Left ventricle myocardium inferior (tissue), 1 donor: Measurements from ENCODE around the gene TBC1D9. TPM values are rescaled to one million over a fixed set of nuclear protein-coding genes. Genes with fewer than 3 reads are reported as not detected.

ENCODE experiments used
- DNase-seq: peaks from one replicate; pipeline ENCODE4 v3.0.0-alpha.2; 2020
- H3K27ac ChIP-seq: fragments of 200-600 bp; replicated peaks from 2 replicates; pipeline ENCODE4 v1.8.0; 2021
- H3K27me3 ChIP-seq: fragments of 200-600 bp; 2 replicates; pipeline ENCODE4 v1.8.0; 2021; ENCODE audit warnings: low read depth
- H3K36me3 ChIP-seq: fragments of 200-600 bp; 2 replicates; pipeline ENCODE4 v1.8.0; 2021
- H3K4me1 ChIP-seq: fragments of 200-600 bp; 2 replicates; pipeline ENCODE4 v1.8.0; 2021
- H3K4me3 ChIP-seq: fragments of 200-600 bp; 2 replicates; pipeline ENCODE4 v1.8.0; 2021; ENCODE audit warnings: mild to moderate bottlenecking, moderate library complexity
- H3K9me3 ChIP-seq: fragments of 200-600 bp; replicated peaks from 2 replicates; pipeline ENCODE4 v1.8.0; 2021
- intact Hi-C: fragments of 100-400 bp; cut with micrococcal nuclease; formaldehyde crosslinking; loops from one replicate; pipeline ENCODE4 v1.11.0; 2022
- total RNA-seq: library from RNA; stranded (reverse); fragmentation: NEBNext Ultra II Directional; extraction: Animal tissue kit (Norgen Biotek cat#: 25700); gene quantifications from one replicate; pipeline ENCODE4 v1.2.1, GENCODE V29; 2021
- TF ChIP-seq, protein P1 (sequence below): fragments of 200-600 bp; IDR thresholded peaks from 2 replicates; pipeline ENCODE4 v1.8.0; 2021; ENCODE audit warnings: antibody characterized with exemption, mild to moderate bottlenecking, borderline replicate concordance
- donor health status: DM: no; HTN: yes; CAD: no; lungs with severe emphysema.

The TBC1D9 gene
- total RNA-seq, 1 donor from 2014 or later: 11.4 TPM

DNA sequence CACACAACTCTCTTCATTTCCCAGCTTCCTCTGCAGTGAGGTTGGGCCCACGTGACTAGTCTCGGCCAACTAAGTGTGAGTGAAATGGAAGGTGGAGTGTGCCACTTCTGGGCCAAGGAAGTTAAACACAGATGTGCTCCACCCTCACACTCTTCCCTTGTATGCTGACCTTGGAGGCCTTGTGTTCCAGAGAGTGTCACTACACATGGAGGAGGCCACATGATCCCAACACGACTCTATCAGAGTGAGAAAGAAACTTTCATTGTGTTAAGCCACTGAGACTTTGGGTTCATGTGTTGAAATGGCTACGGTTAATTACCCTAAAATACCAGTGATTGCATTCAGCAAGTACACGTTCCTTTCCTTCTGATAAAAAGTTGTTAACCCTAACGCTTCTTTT is 55.1 kb downstream of the TBC1D9 start:
- peaks cover 48% of the 10 kb centered on the region for H3K4me1 ChIP-seq
- DNase-seq: no peak
- H3K36me3 ChIP-seq: peaks cover 23% of the 10 kb centered on the region
- H3K27me3 ChIP-seq: no peaks in the 10 kb centered on the region
- H3K9me3 ChIP-seq: no peaks in the 10 kb centered on the region
- no peak overlapping the region for H3K4me3 ChIP-seq
- TF ChIP-seq, protein P1, sequence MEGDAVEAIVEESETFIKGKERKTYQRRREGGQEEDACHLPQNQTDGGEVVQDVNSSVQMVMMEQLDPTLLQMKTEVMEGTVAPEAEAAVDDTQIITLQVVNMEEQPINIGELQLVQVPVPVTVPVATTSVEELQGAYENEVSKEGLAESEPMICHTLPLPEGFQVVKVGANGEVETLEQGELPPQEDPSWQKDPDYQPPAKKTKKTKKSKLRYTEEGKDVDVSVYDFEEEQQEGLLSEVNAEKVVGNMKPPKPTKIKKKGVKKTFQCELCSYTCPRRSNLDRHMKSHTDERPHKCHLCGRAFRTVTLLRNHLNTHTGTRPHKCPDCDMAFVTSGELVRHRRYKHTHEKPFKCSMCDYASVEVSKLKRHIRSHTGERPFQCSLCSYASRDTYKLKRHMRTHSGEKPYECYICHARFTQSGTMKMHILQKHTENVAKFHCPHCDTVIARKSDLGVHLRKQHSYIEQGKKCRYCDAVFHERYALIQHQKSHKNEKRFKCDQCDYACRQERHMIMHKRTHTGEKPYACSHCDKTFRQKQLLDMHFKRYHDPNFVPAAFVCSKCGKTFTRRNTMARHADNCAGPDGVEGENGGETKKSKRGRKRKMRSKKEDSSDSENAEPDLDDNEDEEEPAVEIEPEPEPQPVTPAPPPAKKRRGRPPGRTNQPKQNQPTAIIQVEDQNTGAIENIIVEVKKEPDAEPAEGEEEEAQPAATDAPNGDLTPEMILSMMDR: no peak
- H3K27ac ChIP-seq: no peak overlapping the region
- intact Hi-C loops: no loop called here

DNA sequence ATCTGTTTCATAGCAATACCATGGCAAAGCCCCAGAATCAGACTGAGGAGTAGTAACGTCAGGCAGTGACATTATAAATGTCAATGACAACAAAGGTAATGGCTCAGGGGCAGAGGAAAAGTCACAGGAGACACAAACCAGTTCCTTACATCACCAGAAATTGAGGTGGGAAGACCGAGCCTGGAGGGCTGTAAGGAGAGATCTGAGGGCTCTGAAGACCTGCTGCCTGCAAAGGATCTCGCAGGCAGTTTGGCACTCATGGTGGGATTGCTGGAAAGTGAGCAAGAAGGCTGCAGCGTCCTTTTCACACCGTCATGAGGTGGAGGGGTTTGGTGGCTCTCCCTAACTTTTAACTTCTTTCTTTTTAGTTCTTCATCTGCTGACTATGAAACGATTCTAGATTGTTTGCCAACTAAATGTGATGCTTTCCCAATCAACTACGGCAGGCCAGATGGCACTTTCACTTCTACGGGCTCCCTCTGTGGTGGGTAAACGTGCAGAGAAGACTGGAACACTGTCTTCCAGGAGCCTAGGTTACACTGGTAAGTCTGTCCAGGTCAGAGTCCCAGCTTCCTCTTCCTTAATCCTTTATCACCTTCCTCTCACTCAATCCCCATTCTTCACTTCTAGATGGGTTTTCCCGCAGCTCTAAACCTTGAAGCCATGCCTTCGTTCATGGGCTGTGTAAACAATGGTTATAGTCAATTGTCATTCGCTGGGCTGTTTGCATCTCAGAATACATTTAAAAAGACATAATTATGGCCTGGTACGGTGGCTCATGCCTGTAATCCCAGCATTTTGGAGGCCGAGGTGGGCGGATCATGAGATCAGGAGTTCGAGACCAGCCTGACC is 58.2 kb downstream of the TBC1D9 start:
- Histone ChIP-seq H3K27me3 (no peaks in the 10 kb centered on the region), H3K36me3 (peaks cover 23% of the 10 kb centered on the region), H3K4me1 (peaks cover 46% of the 10 kb centered on the region), H3K4me3 (no peak overlapping the region), H3K27ac (no peak overlapping the region), H3K9me3 (no peaks in the 10 kb centered on the region)
- TF ChIP-seq, protein P1: no peak
- intact Hi-C loops: no loop called here
- no peak for DNase-seq

DNA sequence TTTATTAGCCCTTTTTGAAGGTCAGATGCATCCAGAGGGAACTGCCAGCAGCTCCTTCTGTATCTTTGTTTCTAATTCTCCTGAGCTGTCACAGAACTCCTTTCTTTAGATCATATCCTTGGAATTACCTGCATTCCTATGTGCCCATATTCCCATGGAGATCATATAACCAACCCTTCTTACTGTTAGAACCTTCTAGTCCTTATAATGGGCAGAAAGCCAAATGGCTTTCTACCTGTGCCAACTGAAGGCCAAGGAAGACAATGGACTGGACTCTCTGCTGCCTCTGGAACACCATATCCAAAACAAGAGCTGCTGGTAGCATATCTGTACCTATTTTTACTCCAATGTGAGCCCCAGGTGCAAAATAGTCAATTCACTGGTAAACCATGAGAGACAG is 60.7 kb downstream of the TBC1D9 start:
- TF ChIP-seq, protein P1: no peak
- DNase-seq: no peak
- H3K4me1 ChIP-seq: peaks cover 50% of the 10 kb centered on the region
- H3K27me3 ChIP-seq: no peaks in the 10 kb centered on the region
- H3K4me3 ChIP-seq: no peak overlapping the region
- intact Hi-C loops: no loop called here
- peaks cover 15% of the 10 kb centered on the region for H3K36me3 ChIP-seq
- peak overlapping the region; percentile 7 for H3K27ac ChIP-seq
- H3K9me3 ChIP-seq: no peaks in the 10 kb centered on the region

DNA sequence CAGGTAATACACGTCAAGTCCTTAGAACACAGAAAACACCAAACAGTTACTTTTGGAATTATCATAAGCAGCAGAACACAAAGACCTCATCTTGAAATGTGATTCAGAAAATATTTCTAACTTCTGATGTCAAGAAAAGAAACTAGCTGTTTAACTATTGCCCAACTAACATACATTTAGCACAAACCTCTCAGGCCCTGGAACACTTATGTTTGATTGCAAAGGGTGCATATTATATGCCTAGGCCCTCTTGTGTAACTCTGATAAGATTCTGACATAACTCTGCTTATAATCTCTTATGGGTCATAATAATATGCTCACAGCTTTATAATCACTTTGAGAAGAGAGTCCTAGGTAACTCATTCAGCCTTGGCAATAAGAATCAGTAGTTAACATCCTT is 62.6 kb downstream of the TBC1D9 start:
- H3K27me3 ChIP-seq: no peaks in the 10 kb centered on the region
- peaks cover 65% of the 10 kb centered on the region for H3K4me1 ChIP-seq
- peak overlapping the region; percentile 83 for H3K27ac ChIP-seq
- peaks cover 4% of the 10 kb centered on the region for H3K36me3 ChIP-seq
- no peak for DNase-seq
- intact Hi-C loops: no loop called here
- TF ChIP-seq, protein P1: no peak
- H3K9me3 ChIP-seq: no peaks in the 10 kb centered on the region
- no peak overlapping the region for H3K4me3 ChIP-seq

DNA sequence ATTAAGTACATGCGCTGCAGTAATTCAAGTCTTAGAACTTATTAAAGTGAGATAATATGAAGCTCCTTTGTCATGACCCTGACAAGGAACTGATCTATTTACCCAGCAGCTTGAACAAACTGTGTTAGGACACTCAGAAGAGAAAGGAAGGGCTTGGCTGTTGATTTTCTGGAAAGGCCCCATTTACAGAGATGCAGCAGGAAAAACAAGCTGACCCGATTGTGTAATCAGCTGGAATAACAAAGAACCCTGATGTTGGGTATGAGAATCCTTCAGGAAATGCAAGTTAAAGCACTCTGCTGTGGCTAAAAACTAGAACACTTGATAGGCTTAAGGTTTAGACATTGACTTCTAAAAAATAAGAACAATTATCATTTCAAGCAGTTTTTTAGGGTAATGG is 64.8 kb downstream of the TBC1D9 start:
- peaks cover 75% of the 10 kb centered on the region for H3K4me1 ChIP-seq
- intact Hi-C loops: no loop called here
- TF ChIP-seq, protein P1: no peak

More for the DNA sequence above, 64.8 kb downstream of the TBC1D9 start:
- DNase-seq: no peak
- H3K9me3 ChIP-seq: no peaks in the 10 kb centered on the region
- H3K27me3 ChIP-seq: no peaks in the 10 kb centered on the region
- peak overlapping the region; percentile 83 for H3K27ac ChIP-seq
- no peaks in the 10 kb centered on the region for H3K36me3 ChIP-seq
- no peak overlapping the region for H3K4me3 ChIP-seq
